HL-60/S4 treated with retinoic acid at 250 ng/mL for 4 days and 3 days (cell line): ENCODE results near the gene SEC22C.

Experiments used
- in situ Hi-C: fragments of 300-500 bp; cut with MboI; formaldehyde crosslinking; loops from 2 replicates; pipeline ENCODE4 v1.7.0; 2022; ENCODE audit warnings: low sequenced_read_pairs

The SEC22C gene

DNA sequence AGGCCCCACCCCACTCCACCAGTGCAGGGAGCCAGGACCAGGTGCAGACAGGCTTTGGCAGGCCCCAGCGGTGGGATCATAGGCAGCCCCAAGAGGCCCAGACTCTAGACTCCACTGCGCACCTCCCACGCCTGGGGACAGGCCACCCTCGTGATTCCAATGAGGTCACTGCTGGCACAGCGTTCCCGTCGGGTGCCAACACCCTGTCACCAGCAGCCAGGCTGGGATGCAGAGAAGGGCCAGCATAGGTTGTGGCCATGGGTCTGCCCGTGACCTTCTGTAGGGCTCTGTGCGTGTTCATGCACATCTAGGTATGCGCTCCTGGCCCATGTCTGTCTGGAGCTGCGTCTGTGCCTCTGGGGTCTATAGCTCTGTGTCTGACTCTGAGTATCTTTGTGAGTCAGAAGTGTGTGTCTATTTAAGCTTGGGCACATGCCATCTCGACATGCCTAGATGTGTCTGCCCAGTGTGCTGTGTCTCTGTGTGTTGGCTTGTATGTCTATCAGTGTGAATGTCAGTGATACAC lies 66.3 kb downstream of the SEC22C start:
- in situ Hi-C loops, result no loop called here

DNA sequence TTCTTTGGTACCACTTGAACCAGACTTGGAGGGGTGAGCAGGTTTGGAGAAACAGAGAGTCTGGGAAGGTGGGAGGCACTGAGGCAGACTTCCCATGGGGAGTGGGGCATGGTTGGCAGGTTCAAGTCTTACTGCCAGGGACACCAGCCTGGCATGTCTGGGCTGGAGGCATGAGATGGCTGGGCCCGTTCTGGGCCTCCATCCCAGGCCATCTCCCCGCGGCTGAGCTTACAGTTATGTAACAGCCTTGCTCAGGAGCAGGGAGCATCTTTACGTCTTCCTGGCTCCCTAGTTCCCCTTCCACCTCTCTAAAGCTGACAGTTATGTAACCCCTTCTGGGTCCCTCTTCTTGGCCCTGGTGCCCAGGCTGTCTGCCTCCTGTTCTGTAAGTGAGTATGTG lies 66.9 kb downstream of the SEC22C start:
- in situ Hi-C loops, result no loop called here

DNA sequence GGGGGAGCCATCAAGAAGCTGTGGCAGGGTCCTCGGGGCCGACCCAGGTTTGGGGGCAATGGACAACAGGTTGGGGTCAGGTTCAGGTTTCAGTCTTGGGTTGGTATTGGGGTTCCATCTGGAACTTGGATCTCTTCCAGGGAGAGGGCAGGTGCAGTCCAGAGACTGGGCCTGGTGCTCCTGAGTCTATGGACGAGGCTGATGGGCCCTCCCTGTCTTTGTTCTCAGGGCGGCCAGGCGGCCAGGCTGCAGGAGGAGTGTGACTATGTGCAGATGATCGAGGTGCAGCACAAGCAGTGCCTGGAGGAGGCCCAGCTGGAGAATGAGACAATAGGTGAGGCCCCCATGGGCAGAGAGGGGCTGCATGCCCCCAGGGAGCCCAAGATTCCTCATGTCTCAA lies 68.2 kb downstream of the SEC22C start:
- in situ Hi-C loops, result no loop called here

DNA sequence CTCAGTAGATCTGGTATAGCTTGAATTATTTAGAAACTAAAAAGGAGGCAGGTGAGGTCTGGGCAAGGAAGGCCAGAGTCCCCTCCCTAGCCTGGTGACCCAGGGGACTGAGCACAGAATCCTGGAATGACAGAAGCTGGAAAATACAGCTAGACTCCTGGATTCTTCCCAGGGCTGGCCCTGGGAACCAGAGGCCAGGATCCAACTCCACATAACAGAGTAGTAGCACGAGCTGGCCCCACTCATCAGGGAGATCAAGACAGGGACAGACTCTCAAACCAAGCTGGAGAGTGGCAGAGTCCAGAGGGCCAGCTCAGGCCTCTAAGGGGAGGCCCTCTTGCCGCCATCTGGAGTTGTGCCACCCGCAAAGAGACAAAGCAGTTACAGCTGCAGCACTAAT lies 68.6 kb downstream of the SEC22C start:
- in situ Hi-C loops, result no loop called here

- in situ Hi-C loops, result no loop called here
These were observed 70.0 kb downstream of the SEC22C start for GRCh38 chr3:42511736-42512135.

- in situ Hi-C loops, result no loop called here
These were observed 70.6 kb downstream of the SEC22C start for GRCh38 chr3:42511201-42511600.

GRCh38 chr3:42510325-42510724 lies 71.4 kb downstream of the SEC22C start:
- in situ Hi-C loops, result no loop called here

- in situ Hi-C loops, result no loop called here
These were observed 72.7 kb downstream of the SEC22C start for GRCh38 chr3:42509111-42509510.

GRCh38 chr3:42508562-42508961 lies 73.2 kb downstream of the SEC22C start:
- in situ Hi-C loops, result no loop called here

DNA sequence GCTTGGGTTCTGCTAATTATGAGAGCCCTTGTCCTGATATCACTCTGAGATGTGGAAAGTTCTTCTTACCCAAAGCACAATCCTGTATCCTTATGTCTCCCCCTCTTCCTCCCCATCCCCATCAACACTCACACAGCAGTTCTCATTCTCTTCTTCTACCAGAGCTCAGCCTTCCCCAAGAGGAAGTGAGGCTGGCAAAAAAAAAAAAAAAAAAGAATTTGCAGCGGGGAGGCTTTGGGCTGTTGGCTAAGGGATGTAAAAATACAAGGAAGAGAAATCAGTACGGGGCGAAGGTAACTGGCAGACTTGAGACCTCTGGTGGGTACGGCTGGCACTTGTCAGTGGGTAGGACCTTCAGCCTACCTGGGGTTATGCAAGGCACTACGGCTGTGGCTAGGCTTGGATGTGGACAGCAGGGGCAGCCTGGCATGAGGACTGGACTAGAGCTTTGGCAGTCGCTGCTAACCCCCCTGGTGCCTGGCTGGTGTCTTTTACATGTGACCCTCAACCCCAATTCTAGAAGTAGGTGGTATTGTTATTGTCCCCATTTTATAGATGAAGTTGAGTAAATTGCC lies 73.9 kb downstream of the SEC22C start:
- in situ Hi-C loops, result no loop called here

- in situ Hi-C loops, result no loop called here
These were observed 74.5 kb downstream of the SEC22C start for GRCh38 chr3:42507252-42507651.

DNA sequence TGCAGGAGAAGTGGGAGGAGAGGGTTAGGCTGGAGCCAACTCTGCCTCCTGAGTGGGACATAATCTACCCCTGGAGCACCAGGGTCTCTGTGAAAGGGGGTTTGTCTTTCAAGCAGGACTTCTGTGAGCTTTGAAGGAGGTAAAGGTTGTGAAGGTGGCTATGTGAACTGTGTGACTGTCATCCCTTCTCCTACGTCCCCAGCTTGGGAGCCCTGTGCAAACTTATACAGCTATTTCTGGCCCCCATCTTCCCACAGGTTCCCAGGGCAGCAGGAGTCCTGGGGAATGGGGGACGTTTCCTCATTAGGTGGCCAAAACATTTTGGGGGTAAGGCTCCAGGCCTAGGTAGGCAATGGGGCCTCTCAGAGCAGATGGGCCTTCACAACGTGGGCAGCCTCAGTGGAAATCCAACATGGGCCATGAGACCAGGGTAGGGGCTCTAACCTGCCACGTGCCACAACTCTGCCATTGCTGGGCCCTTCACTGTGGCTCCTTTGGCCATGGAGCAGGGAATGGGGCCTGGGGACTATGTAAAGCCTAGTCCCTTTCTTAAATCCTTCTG lies 75.8 kb downstream of the SEC22C start:
- in situ Hi-C loops, result no loop called here

- in situ Hi-C loops, result no loop called here
These were observed 76.5 kb downstream of the SEC22C start for GRCh38 chr3:42505128-42505848.

- in situ Hi-C loops, result no loop called here
These were observed 77.2 kb downstream of the SEC22C start for GRCh38 chr3:42504334-42505127.

DNA sequence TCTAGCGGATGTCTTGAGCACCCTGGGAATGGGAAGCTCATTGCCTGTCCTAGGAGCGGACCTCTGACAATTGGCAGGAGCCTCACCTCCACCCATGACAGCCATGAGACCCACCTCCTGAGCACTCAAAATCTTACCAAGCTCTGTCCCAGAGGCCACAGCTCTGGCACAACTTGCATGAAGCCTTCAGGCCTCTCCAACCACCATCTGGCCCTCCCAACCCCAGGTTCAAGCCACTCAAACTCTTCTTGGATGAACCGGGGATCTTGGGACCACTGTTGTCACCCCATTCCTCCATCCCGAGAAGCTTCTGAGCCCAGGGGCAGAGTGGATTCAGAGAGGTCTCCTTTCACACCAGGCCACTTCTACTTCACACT lies 77.8 kb downstream of the SEC22C start:
- in situ Hi-C loops, result no loop called here

- in situ Hi-C loops, result no loop called here
These were observed 78.4 kb downstream of the SEC22C start for GRCh38 chr3:42503251-42503924.

- in situ Hi-C loops, result no loop called here
These were observed 79.1 kb downstream of the SEC22C start, which contains the start of gene VIPR1 for GRCh38 chr3:42502429-42503250. Gene VIPR1, plus strand, starts transcription at chr3:42502643. Its CDS starts 93 bp downstream, at chr3:42502736.

DNA sequence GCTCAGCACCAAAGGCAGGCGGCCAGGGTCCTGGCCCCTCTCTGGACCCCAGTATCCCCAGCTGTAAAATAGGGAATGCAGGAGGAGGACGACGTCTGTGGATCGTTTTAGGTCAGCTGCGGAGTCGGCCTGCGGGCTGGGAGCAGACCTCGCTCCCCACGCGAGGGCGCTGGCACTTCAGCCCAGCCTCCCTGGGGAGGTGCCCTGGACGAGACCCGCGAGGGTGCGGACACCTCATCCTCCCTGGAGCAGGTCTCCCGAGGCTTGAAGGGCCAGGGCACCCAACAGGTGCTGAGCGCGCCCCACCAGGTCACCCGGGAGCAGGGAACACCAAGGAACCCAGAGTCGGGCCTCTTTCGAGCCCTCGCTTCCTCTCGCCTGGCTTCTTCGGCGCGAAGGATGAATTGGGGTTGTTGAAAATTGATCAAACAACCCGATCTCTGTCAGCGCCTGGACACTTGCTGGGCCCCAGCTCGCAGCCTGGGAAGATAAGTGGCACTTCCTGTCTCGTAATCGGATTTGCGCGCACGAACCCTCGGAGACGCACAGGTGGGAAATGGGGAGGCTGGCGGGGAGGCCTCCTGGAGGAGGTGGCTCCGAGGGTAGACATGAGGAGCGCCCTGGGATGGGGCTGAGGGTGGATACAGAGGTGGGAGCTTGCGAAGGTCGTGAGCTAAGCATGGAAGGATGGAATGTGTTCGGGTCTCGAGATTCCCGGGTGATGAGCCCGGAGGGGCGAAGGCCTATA lies 79.9 kb downstream of the SEC22C start:
- in situ Hi-C loops, result no loop called here

DNA sequence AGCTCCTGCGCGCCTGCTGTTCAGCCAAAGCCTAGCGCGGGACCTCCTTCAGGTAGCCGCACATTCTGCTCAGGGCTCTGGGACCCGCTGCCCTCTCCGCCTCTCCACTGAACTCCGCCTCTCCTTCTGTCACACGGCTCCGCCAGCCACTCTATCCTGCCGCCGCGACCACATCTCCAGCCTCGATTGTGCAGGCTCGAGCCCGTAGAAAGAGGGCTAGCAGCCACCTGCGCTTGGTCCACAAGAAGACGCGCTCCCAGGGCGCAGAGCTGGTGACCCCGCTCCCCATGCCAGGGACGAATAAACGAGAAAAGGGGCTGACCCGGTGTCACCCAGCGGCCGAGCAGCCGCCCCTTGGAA lies 80.5 kb downstream of the SEC22C start:
- in situ Hi-C loops, result no loop called here
